DMS153 (cell line): ENCODE measurements around the gene KCNK18.
"Not testable (repeated sequence)": the region's sequence is repeated elsewhere in the genome, so short reads cannot be mapped to it uniquely, and the experiment has no call there.

ENCODE experiments used
- DNase-seq: peaks from one replicate; lab custom pipeline; 2025; lab: John Stamatoyannopoulos, UW

Gene KCNK18

GRCh38 chr10:117222976-117223692, 25.8 kb downstream of the KCNK18 start:
- peak; percentile 35 for DNase-seq

DNA sequence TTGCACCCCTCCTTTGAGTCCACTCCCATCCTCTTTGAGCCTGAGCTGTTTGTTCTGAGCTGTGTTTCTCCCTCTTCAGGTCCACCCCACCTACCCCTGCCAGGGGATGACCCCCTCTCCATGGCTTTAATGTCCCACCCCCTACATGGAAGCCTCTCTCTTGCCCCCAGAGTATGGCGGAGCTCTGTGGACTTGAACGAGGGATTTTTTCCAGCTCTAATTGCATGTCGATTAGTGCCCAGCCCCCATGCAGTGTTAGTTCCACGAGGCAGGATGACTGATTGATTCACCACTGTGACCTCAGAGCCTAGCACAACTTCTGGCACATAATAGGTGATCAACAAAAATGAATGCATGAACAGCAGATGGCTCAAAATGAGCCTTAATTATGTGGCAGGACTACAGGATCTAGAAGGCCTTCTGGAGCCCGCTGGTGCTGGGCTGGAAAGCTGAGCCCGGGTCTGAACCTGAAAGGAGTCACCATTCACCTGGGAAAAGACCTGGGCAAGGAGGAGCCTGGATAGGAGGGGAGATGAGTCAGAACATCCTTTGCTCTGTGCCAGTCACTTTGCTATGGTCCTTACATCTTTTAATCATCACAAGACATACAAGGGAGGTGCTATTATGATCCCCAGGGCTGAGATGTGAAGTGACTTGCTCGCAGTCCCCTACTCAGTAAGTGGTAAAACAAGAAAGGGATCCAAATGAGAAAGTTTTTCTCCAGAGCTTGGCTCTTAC, 26.6 kb downstream of the KCNK18 start:
- DNase-seq = no peak

- no peak for DNase-seq
These were observed 27.6 kb downstream of the KCNK18 start for GRCh38 chr10:117224881-117225280.

- DNase-seq = no peak
These were observed 29.6 kb downstream of the KCNK18 start for GRCh38 chr10:117226813-117227451.

- DNase-seq = no peak
These were observed 30.9 kb downstream of the KCNK18 start for GRCh38 chr10:117228210-117228609.

DNA sequence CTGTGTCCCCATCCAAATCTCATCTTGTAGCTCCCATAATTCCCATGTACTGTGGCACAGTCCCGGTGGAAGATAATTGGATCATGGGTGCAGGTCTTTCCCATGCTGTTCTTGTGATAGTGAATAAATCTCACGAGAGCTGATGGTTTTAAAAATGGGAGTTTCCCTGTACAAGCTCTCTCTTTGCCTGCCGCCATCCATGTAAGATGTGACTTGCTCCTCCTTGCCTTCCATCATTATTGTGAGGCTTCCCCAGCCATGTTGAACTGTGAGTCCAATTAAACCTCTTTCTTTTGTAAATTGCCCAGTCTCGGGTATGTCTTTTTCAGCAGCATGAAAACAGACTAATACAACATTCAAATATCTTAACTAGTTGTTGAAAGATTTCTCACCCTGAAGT, 32.8 kb downstream of the KCNK18 start:
- not testable (repeated sequence) for DNase-seq

- no peak for DNase-seq
These were observed 40.2 kb downstream of the KCNK18 start for GRCh38 chr10:117237401-117237991.

- DNase-seq = no peak
These were observed 41.8 kb downstream of the KCNK18 start for GRCh38 chr10:117239051-117239450.

DNA sequence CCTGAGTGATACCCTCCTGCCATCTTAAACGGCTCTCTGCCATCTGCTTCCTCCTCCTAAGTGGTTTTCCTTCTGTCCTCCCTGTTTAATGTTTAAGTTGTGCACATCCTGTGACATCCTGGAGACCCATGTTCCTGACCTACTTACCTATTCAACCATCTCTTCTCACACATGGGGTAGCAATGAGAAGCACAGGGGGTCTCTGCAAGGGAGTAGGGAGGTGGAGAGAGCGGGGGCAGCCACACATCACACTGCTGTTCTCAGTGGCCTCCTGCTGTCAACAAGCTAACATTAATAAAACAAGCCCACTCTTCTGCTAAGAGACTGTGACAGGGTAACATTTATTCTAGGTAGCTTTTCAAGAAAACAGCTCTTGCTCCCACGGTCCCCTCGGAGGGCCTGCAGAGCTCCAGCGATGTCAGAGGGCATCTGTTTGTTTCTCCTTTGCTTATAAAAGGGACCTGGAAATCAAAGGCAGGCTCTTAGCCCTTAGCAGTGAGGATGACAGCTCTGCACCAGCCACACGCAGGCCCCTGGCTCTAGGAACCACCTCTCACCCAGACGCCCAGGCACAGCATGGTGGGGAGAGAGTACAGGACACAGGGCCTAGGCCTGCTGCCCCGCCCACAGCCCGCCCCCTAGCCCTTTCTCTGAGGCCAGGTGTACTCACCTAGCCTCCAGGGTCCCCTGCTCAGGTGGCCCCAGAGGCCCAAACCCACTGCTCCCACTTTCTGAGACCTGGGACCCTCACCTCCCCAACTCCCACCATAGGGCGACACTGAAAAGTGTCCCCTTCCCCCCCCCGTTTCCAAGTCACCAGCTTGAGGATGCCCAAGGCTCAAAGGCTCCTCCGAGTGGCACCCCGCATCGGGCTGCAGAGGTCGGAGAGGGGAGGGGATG, 42.7 kb downstream of the KCNK18 start:
- no peak for DNase-seq

- DNase-seq = no peak
These were observed 43.6 kb downstream of the KCNK18 start, which contains the start of gene SLC18A2 for GRCh38 chr10:117240621-117241529. Gene SLC18A2, plus strand, starts transcription at chr10:117241114. Its CDS starts 580 bp downstream, at chr10:117241694.

DNA sequence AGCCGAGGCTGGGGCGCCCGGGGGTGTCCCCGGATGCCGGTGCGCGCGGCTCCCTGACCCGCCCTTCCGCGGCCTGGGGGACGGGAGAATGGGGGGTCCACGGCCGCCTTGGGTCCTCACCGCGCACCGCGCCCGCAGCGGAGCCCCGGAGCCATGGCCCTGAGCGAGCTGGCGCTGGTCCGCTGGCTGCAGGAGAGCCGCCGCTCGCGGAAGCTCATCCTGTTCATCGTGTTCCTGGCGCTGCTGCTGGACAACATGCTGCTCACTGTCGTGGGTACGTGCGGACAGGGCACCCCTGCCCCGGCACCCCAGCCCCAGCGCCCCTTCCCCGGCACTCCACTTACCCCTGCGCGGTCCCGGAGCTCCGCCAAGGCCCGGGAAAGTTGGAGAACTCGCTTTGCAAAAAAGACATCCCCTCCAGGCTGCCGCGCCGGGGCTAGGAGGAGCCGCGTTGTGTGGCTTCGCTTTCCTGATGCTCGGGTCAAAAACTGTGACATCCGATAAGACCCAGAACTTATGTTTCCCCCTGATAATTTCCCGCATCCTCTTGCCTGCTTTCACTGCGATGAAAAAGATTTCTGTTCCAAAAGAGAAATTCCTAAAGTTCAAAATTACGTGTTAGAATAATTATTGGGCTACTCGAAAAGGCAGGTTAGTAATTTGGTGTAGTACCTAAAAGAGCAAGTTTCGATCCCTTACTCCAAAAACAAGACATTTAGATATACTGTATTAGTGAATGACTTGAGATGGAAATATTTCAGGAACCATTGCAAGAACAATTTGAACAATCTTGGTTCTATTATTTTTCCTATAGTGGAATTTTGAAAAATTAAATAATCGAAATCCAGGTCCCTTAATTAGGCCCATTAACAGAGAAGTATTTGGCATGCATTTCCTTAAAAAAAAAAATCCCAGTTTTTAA, 44.5 kb downstream of the KCNK18 start:
- no peak for DNase-seq

GRCh38 chr10:117242463-117242832, 45.2 kb downstream of the KCNK18 start:
- DNase-seq = no peak

GRCh38 chr10:117246997-117247671, 49.8 kb downstream of the KCNK18 start:
- no peak for DNase-seq

DNA sequence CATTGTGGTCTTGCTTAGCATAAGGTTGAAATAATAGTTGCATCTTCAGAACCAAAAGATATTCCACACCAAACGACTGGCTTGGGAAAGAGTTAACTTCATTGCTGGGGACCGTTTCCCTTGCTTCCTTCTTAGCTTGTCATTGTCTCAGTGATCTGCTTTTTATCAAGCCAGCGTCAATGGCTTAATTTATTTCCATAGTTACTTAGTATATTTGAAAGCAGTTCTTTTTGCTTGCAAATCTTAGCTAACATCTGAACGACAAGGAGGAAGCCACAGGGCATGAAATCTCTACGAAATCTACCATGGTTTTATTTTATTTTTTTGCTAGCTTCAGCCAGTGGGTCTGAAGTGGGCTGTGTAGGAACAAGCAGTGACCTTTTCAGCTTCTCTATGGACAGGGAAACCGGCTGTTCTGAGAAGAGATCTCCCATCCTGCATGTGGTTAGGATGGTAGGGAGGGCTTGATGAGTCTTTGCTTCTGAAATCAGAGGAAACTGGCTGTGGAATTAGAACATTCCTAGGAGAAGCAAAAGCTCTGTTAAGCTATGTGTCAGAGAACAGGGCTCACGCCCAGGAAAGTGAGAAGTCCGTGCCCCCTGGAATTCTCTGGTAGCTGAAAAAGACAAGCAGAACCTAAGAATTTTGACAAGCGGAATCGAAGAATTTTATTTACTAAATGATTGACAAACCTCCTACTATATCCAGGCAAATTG, 51.6 kb downstream of the KCNK18 start:
- no peak for DNase-seq

- no peak for DNase-seq
These were observed 52.3 kb downstream of the KCNK18 start for GRCh38 chr10:117249493-117250093.

GRCh38 chr10:117250411-117250810, 53.1 kb downstream of the KCNK18 start:
- DNase-seq = no peak

DNA sequence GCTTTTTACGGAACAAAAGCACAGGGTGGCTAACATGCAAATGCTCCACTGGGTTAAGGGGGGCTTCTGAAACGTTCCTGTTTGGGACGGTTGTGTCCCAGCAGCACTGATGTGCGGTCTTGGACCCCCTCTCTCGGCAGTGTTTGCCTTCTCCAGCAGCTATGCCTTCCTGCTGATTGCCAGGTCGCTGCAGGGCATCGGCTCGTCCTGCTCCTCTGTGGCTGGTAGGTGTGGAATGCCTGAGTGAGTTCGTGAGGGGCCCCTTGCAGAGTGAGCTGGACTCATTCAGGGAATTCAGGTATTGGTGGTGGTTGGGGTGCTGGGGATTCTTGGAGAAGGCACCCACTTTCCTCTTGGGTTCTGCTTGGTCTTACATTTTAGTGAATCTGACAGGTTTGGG, 56.6 kb downstream of the KCNK18 start:
- DNase-seq = no peak

- no peak for DNase-seq
These were observed 57.0 kb downstream of the KCNK18 start for GRCh38 chr10:117254338-117254737.
